HG03342 (cell line): ENCODE data around the gene DUOX1.
A peak's percentile ranks its signal among the peaks of the same experiment; 100 is the strongest.

Experiments
- ATAC-seq: cut with Tn5 transposase; IDR thresholded peaks from one replicate; pipeline ENCODE4 v1.9.1; 2021; ENCODE audit warnings: mild to moderate bottlenecking, moderate library complexity; ENCODE audit not compliant: unreplicated experiment

DUOX1 gene

DNA sequence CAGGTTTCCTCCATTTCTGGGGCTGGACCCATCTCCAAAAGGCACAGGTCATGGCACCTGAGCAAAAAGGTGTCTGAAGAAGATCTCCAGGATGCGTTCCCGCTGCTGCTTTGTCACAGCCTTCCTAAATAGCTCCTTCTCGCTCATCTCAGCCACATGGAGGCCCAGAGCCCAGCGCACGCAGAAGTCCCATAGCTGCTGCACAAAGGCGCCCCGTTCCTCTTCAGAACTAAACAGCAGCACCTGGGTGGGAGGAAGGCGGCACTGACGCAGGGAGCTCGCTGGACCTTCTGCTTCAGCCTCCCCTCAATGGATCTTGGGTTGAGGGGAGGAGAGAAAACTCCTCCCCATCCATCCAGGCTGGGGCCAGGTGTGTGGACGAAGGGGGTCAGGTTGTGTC, 24.2 kb upstream of the DUOX1 start:
- no peak for ATAC-seq

DNA sequence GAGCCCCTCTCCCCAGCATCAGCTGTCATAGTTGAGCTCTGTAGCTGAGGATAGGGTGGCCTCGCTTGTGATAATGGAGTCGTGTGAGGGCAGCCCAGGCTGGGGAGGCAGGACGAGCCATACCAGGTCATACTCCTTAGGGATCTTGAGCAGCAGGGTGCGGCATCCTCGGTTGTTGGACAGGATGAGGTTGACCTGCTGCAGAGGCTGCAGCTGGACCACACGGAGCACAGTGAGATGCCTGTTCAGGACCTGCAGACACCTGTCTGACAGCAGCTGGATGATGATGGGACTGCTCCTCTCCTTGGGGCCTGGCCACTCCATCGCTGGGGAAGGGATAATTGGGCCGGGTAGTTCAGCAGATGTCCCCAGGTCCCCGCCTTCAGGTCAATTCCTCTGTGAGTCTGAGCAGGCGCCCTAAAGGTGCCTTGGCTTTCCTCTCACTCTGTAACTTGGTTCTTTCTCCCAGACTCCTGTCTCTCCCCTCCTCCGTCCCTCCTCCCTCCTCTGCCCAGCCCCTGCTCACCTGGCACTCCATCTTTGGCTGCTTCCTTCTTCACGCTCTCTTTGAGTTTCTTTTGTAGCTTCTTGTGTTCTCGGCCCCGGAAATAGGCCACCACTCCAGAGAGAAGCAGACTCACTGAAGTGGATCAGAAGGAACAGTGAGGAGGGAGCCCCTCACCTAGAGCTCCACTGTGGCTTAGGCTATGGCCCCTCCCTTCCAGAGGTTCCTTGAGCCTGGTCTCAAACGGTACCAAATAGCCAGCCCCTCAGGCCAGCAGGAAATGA, 23.6 kb upstream of the DUOX1 start:
- ATAC-seq: no peak

GRCh38 chr15:45107941-45108630, 21.7 kb upstream of the DUOX1 start:
- no peak for ATAC-seq

- no peak for ATAC-seq
These were observed 19.5 kb upstream of the DUOX1 start for GRCh38 chr15:45110256-45110820.

DNA sequence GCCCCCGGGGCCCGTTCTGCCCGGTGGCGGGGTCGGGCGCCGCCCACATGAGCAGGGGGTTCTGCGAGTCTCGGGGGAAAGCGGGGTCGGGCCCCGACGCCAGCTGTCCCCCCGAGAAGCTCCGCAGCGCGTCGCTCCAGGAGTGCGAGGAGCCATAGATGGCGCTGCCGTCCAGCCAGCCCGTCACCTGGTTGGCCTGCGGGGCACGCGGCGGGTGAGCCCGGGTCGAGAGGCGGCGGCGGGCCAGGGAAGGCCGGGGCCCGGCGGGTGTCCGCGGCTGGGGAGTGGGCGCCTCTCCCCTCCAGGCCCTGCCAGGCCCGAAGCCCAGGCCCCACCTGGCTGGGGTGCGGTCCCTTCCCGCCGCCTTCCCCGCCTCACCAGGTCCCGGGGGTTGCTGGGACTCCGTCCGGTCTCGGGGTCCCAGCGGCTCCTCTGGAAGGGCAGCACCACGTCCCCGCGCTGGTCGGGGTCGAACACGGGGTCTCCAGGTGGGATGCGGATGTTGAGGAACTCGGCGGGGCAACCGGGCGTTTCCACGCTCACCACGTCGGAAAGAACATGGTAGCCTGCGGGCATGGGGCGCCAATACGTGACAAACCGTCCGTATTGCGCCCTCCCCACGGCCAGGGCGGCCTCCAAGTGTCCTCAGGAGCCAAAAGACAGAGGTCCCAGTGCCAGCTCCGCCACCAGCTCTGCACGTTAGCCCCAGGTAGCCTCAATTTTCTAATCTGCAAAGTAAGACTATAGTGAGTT, 18.2 kb upstream of the DUOX1 start:
- no peak for ATAC-seq

GRCh38 chr15:45112143-45112590, 17.6 kb upstream of the DUOX1 start:
- ATAC-seq: no peak

DNA sequence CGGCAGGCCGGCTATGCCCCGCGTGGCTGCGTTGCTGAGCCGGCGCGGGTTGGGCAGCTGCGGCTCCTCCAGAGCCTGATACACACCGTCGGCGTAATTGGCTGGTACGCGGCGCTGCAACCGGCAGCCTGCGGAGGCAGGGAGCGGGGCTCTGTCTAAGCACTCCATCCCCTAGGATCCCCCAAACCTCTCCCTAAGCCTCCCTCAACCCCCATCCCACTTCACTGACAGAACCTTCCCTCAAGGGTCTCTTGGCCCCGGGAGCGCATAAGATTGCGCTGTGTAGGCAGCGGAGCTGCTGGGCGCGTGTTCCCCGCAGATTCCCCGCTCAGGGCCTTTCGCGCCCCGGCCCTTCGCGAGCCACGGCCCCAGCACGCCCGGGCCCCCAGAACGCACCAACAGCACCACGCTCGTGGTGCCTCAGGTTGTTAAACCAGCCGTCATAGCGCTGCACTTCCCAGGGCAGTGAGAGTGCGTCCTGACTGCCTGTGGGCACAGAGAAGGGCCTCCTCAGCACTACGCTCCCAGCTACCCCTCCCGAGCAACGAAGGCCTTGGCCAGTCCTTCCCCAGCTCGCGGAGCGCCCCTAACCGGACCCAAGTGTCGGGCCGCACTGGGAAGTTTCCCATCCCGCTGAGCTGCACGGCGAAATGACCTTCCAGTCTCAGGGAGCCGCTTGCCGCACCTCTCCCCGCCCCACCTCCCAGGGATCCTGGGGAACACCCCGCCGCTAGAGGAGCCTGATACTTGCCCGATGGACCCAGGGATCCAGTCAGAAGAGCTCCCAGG, 17.0 kb upstream of the DUOX1 start:
- no peak for ATAC-seq

DNA sequence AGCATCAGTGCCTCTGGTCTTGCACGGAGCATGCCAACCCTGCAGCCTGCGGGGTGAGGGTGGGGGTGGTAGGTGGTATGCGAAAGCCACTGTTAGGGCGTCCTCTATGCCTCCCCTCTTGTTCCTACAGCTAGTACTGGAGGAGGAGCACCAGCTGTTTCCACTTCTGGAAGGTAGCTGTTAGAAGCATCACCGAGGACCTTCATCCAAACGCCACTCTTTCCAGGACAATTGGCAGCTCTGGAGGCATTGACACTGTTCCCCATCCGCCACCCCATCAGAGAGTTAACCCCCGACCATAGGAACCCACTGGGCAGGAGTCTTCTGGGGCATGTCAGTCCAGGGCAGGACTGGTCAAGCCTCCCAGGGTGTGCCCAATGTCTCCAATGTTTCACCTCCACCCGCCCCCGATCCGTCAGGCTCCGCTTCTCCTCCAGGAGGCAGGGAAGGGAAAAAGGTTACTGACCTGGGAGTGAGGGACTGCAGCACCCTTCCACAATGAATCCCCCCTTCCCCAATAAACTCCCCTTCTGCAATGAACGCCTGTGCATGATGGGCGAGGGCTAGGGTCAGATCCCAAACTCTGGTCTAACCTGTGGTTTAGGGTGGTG, 16.3 kb upstream of the DUOX1 start:
- no peak for ATAC-seq

GRCh38 chr15:45114076-45114750, 15.6 kb upstream of the DUOX1 start, which contains the start of the genes DUOX2 and DUOXA2:
DUOX2 (minus strand) TSS chr15:45114172; CDS start chr15:45113411, 761 bp downstream.
DUOXA2 (plus strand) TSS chr15:45114326; CDS start chr15:45114606, 280 bp downstream.
- ATAC-seq: no peak

- ATAC-seq: no peak
These were observed 15.1 kb upstream of the DUOX1 start for GRCh38 chr15:45114751-45115085.

GRCh38 chr15:45115312-45115820, 14.4 kb upstream of the DUOX1 start:
- ATAC-seq: no peak

GRCh38 chr15:45116006-45116481, 13.8 kb upstream of the DUOX1 start:
- no peak for ATAC-seq

- no peak for ATAC-seq
These were observed 13.1 kb upstream of the DUOX1 start for GRCh38 chr15:45116482-45117307.

DNA sequence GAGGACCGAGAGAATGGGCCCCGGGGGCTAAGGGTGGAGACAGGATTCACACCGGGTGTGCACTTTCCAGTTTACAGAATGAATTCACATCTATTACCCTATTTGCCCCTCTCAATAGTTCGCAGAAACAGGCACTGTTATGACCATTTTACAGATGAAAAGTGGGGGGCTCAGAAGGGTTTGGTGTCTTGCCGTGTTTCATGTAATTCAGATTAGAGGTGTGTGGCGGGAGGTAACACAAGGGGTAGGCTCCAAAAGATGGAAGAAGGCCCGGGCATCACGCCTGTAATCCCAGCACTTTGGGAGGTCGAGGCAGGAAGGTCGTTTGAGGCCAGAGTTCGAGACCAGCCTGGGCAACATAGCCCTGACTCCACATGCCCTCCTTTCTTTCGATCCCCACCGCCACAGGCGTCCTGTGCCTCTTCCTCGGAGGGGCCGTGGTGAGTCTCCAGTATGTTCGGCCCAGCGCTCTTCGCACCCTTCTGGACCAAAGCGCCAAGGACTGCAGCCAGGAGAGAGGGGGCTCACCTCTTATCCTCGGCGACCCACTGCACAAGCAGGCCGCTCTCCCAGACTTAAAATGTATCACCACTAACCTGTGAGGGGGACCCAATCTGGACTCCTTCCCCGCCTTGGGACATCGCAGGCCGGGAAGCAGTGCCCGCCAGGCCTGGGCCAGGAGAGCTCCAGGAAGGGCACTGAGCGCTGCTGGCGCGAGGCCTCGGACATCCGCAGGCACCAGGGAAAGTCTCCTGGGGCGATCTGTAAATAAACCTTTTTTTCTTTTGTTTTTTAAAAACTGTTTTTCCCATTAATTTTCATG, 12.3 kb upstream of the DUOX1 start:
- no peak for ATAC-seq

- peak; percentile 92 for ATAC-seq
These were observed 11.6 kb upstream of the DUOX1 start for GRCh38 chr15:45118131-45118588.

GRCh38 chr15:45118996-45119395, 10.8 kb upstream of the DUOX1 start:
- no peak for ATAC-seq
